Measurements from ENCODE around the gene RASGRF1. TPM values are rescaled to one million over a fixed set of nuclear protein-coding genes. Genes with fewer than 3 reads are reported as not detected.

RASGRF1 gene
- total and polyA plus RNA-seq, 9 of the 15 experiments (the other 6 are each of a cell fraction or from before 2014, with no cell fraction given) = 0.03 to 0.58 (median 0.06) TPM; not detected in 1

GRCh38 chr15:78992416-78993256 lies 97.9 kb downstream of the RASGRF1 start (continued):
- no peak for TF ChIP-seq ZC3H11A (IDR thresholded peaks at IDR 0.05; ENCODE audit: low read depth, low read length)
- peak; percentile 75 for TF ChIP-seq OTX1 (CRISPR knock-in tag; IDR thresholded peaks at IDR 0.05)
- TF ChIP-seq TSHZ1 (CRISPR knock-in tag; IDR thresholded peaks at IDR 0.05) = no peak
- no peak for TF ChIP-seq HNRNPL (IDR thresholded peaks at IDR 0.05; ENCODE audit: low read depth, low read length)
- TF ChIP-seq POLR3G (IDR thresholded peaks at IDR 0.05; ENCODE audit: extremely low read depth, insufficient read length, insufficient replicate concordance) = no peak
- no peak for TF ChIP-seq ZNF354B (CRISPR knock-in tag; IDR thresholded peaks at IDR 0.05)
- TF ChIP-seq HEY1 (CRISPR knock-in tag; IDR thresholded peaks at IDR 0.05; ENCODE audit: borderline replicate concordance) = no peak
- no peak for TF ChIP-seq TEAD4 (IDR thresholded peaks at IDR 0.05; ENCODE audit: low read length)
- TF ChIP-seq TEAD4 (CRISPR knock-in tag; IDR thresholded peaks at IDR 0.05; ENCODE audit: borderline replicate concordance) = no peak
- no peak for TF ChIP-seq LARP7 (IDR thresholded peaks at IDR 0.05)
- TF ChIP-seq JUNB (CRISPR knock-in tag; conservative IDR thresholded peaks at IDR 0.05) = no peak
- no peak for TF ChIP-seq ZC3H8 (IDR thresholded peaks at IDR 0.05)
- 0 out of 4 replicates have a peak, but pooled peaks of 1 of the 2 experiments have one; percentile 19 for TF ChIP-seq HDAC1 (IDR thresholded peaks at IDR 0.05)
- no peak for TF ChIP-seq IFI16 (CRISPR knock-in tag; IDR thresholded peaks at IDR 0.05)
- no peak for TF ChIP-seq HMG20B (CRISPR knock-in tag; IDR thresholded peaks at IDR 0.05)
- peak; percentile 41; the same call in 1 of the 2 replicates for TF ChIP-seq HBP1 (CRISPR knock-in tag; IDR thresholded peaks at IDR 0.05)
- TF ChIP-seq SOX6 (IDR thresholded peaks at IDR 0.05) = no peak
- TF ChIP-seq TAF7 (tag; IDR thresholded peaks at IDR 0.05) = no peak
- peak; percentile 99 for TF ChIP-seq EGR1 (conservative IDR thresholded peaks at IDR 0.05)
- TF ChIP-seq FOXM1 (IDR thresholded peaks at IDR 0.05; ENCODE audit: low read depth) = no peak
- TF ChIP-seq FOXM1 (CRISPR knock-in tag; IDR thresholded peaks at IDR 0.05; ENCODE audit: low read depth) = no peak
- TF ChIP-seq BCL6 (CRISPR knock-in tag; IDR thresholded peaks at IDR 0.05) = no peak
- TF ChIP-seq SNRNP70 (optimal IDR thresholded peaks at IDR 0.05; ENCODE audit: low read depth, low read length) = no peak
- TF ChIP-seq PKNOX1 (IDR thresholded peaks at IDR 0.05) = no peak
- no peak for TF ChIP-seq SMAD3 (CRISPR knock-in tag; conservative IDR thresholded peaks at IDR 0.05)
- no peak for TF ChIP-seq CREB1 (IDR thresholded peaks at IDR 0.05)
- TF ChIP-seq CREB1 (CRISPR knock-in tag; IDR thresholded peaks at IDR 0.05) = no peak
